ENCODE measurements around the gene PLEKHD1.
A peak's percentile ranks its signal among the peaks of the same experiment; 100 is the strongest.
"Not testable (repeated sequence)": the region's sequence is repeated elsewhere in the genome, so short reads cannot be mapped to it uniquely, and the experiment has no call there.

PLEKHD1 gene

DNA sequence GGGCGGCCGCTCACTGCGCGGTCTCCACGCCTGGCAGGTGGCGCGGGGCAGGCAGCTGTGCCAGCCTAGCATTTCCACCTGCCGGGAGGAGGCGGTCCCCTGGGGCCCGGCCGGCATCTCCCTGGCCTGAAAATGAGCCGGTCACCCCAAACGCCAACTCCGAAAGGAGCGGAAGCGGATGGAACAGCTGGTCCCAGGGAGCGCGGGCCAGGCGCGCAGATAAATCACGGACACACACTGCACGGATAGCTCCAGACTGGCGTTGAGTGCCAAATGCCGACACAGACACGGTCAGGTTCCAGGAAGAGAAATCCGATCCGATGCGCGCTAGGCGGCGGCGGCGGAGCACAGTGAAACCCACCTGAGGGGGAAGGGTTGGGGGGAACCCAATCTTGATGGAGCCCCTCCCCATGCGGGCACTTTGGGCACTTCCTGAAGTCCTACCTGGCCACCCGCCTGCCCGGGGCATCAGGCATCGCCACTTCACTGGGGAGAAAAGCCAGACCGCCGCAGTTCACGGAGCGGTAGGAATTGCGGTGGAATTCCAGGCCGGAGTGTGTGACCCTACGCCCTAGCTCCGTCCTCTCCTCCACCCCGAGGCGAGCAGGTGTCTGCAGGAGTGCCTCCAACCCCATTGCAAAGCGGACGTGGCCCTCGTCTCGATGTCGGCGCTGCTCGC lies 624 bp upstream of the PLEKHD1 start:
- peak; percentile 75 for DNase-seq

DNA sequence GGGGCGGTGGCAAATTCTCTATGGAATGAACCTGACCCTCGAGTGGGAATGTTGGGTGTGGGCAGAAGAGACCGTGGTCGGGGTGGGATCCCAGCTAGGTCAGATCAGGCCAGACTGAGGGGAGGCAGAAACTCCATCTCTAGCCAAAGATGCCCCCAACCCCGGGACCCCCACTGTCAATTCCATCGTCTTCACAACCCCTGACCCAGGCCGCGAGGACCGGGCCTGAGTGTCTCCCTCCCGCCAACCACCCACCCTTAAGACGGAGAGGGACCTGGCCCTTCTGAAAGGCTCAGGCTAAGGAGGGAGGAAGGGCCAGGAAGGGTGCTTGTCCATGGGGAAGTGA lies 760 bp downstream of the PLEKHD1 start:
- no peak for DNase-seq

DNA sequence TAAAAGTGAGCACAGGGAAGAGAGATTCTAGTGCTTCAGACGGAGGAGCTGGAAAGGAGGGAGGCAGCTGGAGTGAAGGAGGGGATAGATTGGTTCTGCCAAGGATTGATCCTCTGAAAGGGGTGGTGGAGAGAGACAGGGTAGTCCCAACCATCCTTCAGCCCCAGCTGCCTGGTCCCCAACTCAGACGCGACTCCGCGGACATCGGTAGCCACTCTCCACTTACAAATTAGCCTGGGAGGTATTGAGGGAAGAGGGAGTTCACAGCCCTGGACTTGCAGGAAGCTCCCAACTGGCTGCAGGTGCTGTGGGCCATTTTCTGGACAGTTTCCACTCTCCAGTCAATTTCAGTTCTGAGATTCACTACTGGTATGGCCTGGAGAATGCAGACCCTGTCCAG lies 1.2 kb downstream of the PLEKHD1 start:
- DNase-seq, result no peak

DNA sequence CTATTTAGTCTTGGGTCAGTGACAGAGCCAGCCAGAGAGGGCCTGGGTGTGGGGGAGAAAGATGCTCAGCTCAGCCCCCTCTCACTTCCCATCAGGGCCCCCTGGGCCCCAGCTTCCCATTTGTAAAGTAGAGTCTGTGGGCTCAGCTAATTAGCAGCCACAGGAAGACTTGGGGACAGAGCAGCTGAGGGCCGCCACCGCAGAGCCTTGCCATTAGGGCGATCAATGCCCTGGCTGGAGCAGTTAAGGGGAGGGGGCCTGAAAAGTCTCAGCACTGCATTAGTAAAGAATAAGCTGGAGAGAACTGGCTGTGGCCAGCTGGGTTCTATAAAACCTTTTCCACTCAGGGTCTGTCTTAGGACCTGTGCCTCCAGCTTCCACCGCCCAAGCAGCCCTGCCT lies 2.7 kb downstream of the PLEKHD1 start:
- DNase-seq, result no peak

DNA sequence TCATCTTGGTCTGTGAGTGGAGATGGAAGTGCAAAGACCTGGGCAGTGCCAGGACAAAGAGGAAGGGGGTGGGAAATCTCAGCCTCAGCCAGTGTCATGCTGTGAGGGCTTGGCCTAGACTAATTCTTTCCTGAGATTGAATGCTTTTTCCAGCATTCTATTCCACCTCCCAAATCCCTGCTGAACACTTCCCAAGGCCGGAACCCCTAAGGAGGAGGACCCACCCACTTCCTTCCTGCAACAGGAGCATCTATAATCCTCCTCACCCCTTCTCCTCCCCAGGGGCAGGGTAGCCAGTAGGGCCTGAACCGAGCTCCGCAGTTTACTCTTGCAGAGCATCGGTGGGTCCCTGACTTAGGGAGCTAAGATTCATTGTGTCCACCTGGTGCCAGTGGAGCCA lies 3.2 kb downstream of the PLEKHD1 start:
- DNase-seq, result no peak

DNA sequence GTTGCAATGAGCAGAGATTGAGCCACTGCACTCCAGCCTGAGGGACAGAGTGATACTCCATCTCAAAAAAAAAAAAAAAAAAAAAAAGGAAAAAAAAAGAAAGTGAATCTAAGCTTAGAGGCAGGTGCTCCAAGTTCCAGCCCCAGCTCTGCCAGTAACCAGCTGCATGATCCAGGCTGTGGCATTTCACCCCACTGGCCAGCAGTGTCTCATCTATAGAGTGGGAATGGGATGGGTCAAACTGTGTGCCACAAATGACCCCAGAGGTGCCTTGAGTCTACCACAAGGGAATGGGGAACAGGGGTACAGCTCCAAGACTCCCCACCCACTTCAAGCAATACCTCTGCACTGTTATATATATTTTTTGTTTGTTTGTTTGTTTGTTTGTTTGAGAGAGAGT lies 5.0 kb downstream of the PLEKHD1 start:
- no peak for DNase-seq

DNA sequence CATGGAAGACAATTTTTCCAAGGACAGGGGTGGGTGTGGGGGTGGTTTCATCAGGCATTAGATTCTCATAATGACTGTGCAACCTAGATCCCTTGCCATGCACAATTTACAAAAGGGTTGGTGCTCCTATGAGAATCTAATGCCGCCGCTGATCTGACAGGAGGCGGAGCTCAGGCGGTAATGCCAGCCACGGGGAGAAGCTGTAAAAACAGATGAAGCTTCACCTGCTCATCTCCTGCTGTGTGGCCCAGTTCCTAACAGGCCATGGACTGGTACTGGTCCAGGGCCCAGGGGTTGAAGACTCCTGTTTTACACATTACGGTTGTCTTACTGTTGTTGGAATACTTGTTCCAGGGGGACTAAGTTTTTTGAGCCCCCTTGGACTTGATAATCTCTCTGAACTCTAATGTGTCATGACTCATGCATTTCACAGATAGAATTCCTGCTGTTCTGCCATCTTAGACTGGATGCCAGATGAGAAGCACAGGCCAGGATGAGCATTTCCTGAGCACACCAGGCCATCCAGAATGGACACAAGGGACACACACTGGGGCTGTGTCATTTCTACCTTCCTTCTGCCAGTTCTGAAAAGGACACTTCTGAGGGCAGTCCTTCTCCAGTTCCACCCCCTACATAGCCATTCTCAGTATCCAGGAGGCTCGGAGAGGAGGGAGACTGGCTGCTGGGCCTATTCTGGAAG lies 5.8 kb downstream of the PLEKHD1 start:
- no peak for DNase-seq

DNA sequence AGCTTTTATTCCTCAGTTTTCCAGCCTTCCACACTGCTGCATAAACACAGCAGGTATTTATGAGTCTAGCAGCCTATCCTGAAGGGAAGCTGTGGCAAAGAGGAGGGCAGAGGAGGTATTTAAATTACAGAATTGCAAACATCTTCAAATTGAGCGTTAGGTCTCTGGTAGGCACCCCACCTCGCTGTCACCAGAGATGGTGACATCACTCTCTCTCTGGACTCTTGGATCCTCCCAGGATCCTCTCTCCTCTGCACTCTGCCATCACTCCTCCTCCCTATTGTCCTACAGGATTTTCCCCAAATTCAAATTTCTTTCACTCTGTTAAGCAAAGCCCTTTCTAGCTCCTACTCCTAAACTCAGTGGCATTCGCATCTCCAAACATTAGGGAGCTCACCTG lies 6.7 kb downstream of the PLEKHD1 start:
- no peak for DNase-seq

DNA sequence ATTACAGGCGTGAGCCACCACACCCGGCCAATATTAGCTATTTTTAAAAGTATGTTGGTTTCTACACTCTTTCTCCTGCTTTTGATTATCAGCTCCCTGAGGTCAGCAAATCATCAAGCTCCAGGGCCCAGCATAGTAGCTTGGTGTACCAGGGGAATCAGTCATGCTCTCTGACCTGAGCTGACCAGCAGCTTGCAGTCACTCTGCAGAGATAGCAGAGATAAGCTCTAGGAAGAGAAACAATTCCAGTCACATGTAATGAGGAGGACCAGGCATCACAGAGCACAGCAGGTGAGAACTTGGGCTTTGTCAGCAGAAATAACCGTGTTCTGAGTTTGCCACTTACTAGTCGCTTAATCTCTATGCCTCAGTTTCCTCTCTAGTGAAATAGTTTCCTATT lies 8.5 kb downstream of the PLEKHD1 start:
- no peak for DNase-seq

DNA sequence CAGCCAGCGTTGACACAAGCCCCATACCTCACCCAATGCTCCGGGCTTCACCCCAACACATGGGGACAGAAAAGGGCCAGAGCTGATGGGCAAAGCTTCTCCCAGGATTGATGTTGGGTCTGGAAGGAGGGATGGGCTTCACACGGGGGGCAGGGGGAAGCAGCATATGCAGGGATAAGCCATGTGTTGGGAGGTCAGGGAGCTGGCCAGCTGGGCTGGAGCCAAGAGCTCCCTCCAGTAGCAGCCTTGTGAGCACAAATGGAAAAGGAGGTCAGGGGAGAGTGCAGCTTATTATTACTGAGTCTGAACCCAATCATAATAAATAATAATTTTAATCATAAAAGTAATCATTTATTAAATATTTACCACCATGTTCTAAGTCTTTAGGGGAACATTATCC lies 9.3 kb downstream of the PLEKHD1 start:
- no peak for DNase-seq

DNA sequence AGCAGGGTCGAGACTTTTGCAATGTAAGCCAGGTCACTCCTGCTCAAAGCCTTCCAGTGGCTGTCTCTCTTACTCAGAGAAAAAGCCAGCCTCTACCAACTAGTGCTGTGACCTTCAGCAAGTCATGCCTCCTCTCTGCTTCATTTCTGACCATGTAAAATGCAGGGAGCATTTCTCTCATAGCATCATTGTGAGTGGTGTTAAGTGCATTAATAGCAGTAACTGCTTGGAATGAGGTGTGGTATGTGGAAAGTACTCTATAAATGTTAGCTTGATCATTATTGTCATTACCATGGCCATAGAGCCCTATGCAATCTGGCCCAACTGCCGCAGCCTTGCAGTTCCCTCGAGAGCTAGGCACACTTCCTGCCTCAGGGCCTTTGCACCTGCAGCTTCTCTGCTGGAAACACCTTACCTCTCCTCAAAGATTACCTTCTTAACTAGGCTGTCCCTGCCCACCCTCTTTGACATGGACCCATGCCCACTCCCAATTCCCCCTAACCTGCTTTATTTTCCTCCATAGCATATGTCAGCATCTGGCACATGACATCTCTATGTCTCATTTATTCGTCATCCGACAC lies 10.9 kb downstream of the PLEKHD1 start:
- DNase-seq, result no peak

DNA sequence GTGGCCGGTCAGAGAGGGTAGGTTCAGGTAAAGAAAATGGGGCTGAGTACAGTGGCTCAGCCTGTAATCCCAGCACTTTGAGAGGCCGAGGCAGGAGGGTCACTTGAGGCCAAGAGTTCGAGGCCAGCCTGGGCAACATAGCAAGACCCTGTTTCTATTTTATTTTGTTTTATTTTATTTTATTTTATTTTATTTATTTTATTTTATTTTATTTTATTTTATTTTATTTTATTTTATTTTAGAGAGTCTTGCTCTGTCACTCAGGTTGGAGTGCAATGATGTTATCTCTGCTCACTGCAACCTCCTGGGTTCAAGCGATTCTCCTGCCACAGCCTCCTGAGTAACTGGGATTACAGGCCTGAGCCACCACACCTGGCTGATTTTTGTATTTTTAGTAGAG lies 13.3 kb downstream of the PLEKHD1 start:
- not testable (repeated sequence) for DNase-seq

DNA sequence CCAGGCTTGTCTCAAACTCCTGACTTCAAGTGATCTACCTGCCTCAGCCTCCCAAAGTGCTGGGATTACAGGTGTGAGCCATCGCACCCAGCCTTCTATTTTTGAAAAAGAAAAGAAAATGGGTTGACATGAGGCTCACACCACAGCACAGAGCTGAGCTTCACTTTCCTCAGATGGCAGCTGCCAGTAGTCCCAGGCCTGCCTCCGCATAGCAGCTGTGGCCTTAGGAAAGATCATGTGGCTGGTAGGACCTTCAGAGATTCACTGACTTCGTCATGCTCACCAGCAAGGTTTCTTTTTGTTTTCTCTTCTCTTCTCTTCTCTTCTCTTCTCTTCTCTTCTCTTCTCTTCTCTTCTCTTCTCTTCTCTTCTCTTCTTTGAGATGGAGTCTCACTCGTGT lies 13.8 kb downstream of the PLEKHD1 start:
- DNase-seq, result not testable (repeated sequence)

DNA sequence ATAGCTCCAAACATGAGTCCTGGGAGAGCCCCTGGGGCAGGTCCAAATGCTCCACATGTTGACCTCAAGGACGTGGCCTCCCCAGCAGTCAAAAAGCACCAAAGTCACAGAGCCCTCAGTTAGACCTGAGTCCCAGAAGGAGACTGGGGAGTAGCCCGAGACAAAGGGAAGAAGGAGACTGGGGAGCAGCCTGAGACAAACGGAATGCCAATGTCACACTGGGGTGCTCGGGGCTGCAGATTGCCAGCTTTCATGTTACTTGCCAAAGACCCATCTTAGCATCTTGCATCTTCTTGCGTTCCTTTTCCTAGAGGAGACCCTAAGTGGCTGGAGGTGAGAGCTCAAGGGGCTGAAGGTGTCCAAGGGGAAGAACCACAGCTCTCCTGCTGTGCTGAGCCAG lies 14.9 kb downstream of the PLEKHD1 start:
- DNase-seq, result no peak

DNA sequence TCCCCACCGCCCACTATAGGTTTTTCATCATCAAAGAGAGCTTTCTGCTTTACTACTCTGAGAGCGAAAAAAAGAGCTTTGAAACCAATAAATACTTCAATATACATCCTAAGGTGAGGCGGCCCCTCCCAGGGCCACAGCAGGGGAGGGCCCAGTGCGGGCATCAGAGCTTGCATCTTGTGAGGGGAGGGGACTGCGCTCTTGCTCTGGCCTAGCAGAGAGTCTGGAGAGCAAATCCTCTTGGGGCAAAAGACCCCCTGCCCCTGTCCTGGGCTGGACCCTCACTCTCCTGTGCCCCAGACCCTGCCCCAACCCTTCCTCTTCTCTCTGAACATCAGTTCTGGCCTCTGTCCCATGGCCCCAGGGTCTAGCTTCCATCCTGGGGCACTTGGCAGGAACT lies 15.6 kb downstream of the PLEKHD1 start:
- no peak for DNase-seq

DNA sequence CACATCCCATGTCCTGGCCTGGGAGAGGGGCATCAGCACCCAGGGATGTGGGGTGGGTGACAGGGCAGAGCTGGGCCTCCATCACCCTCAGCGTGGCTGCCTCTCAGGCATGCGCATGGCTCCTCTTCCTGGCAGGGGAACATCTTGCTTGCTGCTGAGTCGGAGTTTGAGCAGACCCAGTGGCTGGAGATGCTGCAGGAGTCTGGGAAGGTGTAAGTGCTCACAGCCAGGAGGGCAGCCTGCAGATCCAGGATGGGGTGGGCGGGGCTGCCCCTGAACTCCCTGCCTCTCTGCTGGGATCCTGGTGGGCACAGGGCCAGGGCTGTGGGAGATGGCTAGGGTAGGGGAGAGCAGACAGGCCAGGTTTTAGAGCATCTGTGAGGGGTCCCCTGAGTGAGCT lies 16.2 kb downstream of the PLEKHD1 start:
- DNase-seq, result no peak

DNA sequence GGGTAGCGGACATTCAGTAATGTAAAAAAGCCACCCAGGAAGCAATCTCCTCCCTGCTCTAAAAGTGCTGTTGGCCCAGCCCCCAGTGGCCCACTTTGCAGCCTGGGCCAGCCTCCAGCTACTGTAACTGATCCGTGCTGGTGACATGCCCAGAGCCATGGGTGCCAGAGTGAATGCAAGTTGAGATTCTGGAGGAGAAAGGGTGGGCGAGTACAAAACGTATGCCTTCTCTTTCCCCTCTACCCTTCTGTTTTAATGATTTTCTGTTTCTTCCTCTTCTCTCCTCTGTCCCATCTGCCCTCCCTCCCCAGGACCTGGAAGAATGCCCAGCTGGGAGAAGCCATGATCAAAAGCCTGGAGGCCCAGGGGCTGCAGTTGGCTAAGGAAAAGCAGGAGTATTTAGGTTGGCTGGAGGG lies 16.9 kb downstream of the PLEKHD1 start:
- DNase-seq, result peak; percentile 82

DNA sequence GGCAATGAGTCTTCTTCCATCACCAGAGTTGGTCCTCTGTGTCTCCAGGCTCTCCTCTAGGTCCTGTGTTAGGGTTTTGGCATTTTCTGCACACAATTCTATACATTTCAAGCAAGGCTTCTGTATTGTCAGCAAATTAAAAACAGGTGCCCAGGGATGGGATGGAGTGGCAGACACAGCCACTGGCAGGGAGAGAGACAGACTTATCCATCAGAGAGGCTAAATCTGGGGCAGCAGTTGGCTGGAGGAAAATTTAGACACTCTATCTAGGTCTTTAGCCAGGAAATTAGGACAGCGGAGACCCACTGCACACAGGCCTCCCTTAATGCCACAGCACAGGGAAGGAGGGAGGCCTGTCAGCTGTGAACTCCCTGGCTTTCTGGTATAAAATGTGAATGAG lies 20.2 kb downstream of the PLEKHD1 start:
- no peak for DNase-seq

DNA sequence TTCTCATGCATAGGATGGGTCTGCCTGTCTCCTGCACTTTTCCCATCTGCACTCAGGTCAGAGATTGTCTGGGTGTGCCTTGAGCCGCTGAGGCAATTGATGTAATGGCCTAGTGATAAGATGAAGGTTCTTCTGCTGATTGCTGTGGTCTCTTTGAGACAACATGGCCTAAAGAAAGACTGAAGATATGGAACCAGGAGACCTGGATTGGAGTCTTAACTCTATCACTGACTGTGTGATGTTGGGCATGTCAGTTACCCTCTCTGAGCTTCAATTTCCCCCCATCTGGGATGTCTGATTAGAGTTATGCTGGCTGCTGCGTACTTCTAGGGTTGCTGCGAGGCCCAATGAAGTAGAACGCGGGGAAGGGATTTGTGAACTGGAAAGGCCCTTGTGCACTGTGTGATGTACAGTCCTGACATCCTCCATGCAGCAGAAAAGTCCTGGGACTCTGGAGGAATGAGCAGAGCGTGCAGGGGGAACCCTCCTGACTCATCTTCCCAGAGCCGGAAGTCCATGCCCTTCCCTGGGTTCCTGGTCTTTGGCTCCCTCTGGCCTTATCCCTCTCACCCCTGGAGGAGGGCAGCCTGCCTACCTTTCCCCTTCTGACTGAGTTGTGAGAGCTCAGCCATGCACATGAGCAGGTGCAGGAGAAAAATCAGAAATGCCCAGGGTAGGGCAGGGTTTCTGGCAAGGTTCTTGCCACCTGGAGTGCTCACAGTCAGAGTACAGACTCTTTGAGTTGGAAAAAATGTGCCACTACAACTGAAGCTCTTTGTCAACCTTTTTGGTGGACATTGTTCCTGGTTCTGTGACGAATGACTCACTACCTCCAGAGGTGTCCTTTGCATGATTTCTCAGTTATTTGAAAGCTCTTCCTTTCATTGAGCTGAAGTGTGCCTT lies 21.1 kb downstream of the PLEKHD1 start:
- no peak for DNase-seq

DNA sequence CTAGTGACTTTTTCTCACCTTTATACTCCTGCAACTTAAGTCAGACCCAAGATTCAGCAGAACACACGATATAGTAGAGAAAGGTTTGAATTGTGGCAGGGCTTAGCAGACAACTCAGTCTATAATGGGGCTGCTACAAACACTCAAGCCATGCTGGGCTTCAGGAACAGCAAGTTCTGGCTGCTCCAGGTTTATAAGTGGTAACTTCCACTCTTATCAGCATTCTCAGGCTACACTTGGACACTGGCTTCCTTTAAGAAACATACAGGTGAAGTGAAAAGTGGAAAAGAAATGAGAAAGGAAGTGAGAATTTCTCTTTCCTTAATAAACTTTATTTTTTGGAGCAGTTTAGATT lies 21.7 kb downstream of the PLEKHD1 start:
- no peak for DNase-seq

DNA sequence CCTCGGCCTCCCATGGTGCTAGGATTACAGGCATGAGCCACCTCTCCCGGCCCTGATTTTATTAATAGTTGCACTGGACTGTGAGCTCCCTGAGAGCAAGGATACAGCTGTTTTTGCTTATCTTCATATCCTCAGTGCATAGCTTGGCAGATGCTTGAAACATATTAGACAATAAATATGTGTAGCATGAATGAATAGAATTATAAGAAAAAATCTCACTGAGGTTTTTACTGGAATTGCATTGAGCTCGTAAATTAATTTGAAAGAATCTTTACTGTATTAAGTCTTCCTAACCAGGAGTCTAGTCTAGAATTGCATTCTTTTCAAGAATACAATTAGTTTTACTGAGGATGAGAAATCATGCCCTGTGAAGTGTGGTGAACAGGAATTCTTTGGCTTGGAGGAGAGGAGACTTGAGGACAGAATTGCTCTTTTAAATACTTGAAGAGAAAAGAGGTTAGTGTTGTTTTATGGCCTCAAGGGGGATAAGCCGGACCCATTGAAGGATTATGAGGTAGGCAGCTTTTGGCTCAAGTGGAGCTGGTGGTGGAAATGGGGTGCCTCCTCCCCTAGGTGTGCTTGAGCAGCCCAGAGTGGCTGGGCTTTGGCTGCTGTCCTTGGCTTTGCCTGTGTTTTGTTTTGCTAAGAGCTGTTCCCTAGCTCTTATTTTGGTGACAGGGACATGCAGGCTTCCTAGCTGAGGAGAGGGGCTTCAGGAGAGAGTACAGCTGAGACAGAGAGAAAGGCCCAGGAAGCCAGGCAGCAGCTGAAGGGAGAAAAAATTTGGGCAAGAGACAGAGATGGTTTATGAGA lies 34.0 kb downstream of the PLEKHD1 start:
- no peak for DNase-seq

DNA sequence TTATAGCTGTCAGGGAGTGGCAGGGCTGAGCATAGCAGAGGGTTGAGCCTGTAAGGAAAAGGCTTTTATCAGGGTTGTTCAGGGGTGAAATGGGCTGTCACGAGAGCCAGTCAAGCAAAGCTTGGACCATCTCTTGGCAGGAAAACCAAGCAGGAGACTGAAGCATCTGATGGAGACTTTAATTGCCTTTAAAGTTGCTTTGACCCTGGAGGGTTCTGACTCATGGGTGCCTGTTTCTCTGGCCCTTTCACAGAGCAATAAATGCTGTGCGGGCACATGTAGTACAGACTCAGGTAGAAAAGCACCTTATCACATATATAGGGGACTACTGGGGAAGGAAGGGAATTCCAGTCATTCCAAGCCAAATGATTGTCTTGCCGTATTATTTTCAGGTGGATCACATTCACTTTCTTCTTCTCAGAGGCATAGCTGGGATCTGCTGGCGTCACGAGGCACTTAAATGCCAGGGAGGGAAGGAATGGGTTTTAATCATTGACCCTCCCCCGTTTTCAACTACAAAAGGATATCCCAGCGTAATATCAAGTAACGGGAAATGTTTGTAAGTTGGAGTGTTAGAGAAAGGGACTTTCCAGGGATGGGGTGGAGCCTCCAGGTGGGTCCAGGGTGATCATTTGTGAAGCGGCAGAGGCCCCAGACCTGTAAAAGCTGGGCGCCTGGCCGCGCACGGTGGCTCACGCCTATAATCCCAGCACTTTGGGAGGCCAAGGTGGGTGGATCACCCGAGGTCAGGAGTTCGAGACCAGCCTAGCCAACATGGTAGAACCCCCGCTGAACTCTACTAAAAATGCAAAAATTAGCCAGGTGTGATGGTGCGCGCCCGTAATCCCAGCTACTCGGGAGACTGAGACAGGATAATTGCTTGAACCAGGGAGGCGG lies 34.9 kb downstream of the PLEKHD1 start:
- no peak for DNase-seq
